Ishikawa (cell line): Measurements from ENCODE around the gene AKR7A2.

Source experiments
- CEBPB ChIP-seq: IDR thresholded peaks from 2 replicates; pipeline ENCODE4 v1.6.1; 2012
- CREB1 ChIP-seq: IDR thresholded peaks from 2 replicates; pipeline ENCODE4 v1.6.1; 2012; ENCODE audit warnings: low read depth
- EP300 ChIP-seq: IDR thresholded peaks from 2 replicates; pipeline ENCODE4 v1.6.1; 2012; ENCODE audit warnings: borderline replicate concordance
- FOXM1 ChIP-seq: IDR thresholded peaks from 2 replicates; pipeline ENCODE4 v1.6.1; 2012; ENCODE audit warnings: low read depth, borderline replicate concordance
- MAX ChIP-seq: IDR thresholded peaks from 2 replicates; pipeline ENCODE4 v1.6.1; 2012
- NFIC ChIP-seq: IDR thresholded peaks from 2 replicates; pipeline ENCODE4 v1.6.1; 2012
- RAD21 ChIP-seq: IDR thresholded peaks from 2 replicates; pipeline ENCODE4 v1.6.1; 2012; ENCODE audit warnings: low read depth
- TAF1 ChIP-seq: IDR thresholded peaks from 2 replicates; pipeline ENCODE4 v1.6.1; 2012; ENCODE audit warnings: low read depth, mild to moderate bottlenecking
- ZBTB7A ChIP-seq: IDR thresholded peaks from 2 replicates; pipeline ENCODE4 v1.6.1; 2012; ENCODE audit warnings: low read depth
- TF ChIP-seq, protein P1 (sequence below): IDR thresholded peaks from 2 replicates; pipeline ENCODE4 v1.6.1; 2012; ENCODE audit warnings: low read depth, mild to moderate bottlenecking

GRCh38 chr1:19326748-19327065 is 14.8 kb upstream of the AKR7A2 start:
- TF ChIP-seq EP300 = no peak
- no peak for TF ChIP-seq ZBTB7A
- no peak for TF ChIP-seq CEBPB
- TF ChIP-seq MAX = no peak
- no peak for TF ChIP-seq FOXM1
- no peak for TF ChIP-seq NFIC
- no peak for TF ChIP-seq TAF1
- TF ChIP-seq CREB1 = no peak
- no peak for TF ChIP-seq RAD21
- TF ChIP-seq, protein P1, sequence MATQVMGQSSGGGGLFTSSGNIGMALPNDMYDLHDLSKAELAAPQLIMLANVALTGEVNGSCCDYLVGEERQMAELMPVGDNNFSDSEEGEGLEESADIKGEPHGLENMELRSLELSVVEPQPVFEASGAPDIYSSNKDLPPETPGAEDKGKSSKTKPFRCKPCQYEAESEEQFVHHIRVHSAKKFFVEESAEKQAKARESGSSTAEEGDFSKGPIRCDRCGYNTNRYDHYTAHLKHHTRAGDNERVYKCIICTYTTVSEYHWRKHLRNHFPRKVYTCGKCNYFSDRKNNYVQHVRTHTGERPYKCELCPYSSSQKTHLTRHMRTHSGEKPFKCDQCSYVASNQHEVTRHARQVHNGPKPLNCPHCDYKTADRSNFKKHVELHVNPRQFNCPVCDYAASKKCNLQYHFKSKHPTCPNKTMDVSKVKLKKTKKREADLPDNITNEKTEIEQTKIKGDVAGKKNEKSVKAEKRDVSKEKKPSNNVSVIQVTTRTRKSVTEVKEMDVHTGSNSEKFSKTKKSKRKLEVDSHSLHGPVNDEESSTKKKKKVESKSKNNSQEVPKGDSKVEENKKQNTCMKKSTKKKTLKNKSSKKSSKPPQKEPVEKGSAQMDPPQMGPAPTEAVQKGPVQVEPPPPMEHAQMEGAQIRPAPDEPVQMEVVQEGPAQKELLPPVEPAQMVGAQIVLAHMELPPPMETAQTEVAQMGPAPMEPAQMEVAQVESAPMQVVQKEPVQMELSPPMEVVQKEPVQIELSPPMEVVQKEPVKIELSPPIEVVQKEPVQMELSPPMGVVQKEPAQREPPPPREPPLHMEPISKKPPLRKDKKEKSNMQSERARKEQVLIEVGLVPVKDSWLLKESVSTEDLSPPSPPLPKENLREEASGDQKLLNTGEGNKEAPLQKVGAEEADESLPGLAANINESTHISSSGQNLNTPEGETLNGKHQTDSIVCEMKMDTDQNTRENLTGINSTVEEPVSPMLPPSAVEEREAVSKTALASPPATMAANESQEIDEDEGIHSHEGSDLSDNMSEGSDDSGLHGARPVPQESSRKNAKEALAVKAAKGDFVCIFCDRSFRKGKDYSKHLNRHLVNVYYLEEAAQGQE = no peak
